Testis (tissue), 2 donors: Measurements from ENCODE around the gene GUCY2C.

Experiments
- CTCF ChIP-seq, 3 experiments: fragments of 450-650 bp in 2 of 3; fragments of 200-600 bp in 1 of 3; sonication (generic) in 1 of 3; IDR thresholded peaks; one replicate each; pipeline ENCODE4 v1.5.1; 2016 to 2019; ENCODE audit warnings: antibody characterized with exemption in 3 of 3, mild to moderate bottlenecking in 2 of 3, moderate library complexity in 1 of 3
- POLR2A ChIP-seq: fragments of 450-650 bp; IDR thresholded peaks from one replicate; pipeline ENCODE4 v1.6.1; 2017; ENCODE audit warnings: antibody characterized with exemption, mild to moderate bottlenecking, moderate library complexity

- TF ChIP-seq CTCF (IDR thresholded peaks at IDR 0.05), result no peak
- no peak for TF ChIP-seq POLR2A
Observed at GRCh38 chr12:14614704-14615121, 81.7 kb downstream of the GUCY2C start.
